SW 1271 (cell line): ENCODE results near the gene SELENOO.

Experiments
- DNase-seq, 2 experiments: peaks; one replicate each; lab custom pipeline; 2025; lab: John Stamatoyannopoulos, UW

Gene SELENOO

DNA sequence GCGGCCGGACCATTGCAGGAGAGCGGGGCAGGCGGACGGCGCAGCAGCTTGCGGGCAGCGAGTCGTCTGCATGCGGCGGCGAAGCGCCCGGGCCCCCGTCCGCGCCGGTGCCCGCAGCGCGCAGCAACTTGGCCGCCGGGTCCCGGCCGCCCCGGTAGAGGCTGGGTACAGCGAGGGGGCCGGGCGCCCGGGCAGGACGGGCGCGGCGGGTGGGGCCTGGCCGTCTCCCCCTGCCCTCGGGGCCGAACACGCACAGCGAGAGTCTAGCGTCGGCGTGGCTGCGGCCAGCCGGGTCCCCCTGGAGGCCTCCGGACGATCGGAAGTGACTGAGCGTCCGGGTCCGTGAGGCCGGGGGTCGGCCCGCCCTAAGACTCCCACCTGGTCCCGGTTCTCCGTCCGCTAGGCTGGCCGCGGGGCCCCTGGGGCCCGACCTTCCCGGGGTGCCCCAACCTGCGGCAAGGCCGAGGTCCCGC is 15.9 kb upstream of the SELENOO start:
- DNase-seq, result no peak

DNA sequence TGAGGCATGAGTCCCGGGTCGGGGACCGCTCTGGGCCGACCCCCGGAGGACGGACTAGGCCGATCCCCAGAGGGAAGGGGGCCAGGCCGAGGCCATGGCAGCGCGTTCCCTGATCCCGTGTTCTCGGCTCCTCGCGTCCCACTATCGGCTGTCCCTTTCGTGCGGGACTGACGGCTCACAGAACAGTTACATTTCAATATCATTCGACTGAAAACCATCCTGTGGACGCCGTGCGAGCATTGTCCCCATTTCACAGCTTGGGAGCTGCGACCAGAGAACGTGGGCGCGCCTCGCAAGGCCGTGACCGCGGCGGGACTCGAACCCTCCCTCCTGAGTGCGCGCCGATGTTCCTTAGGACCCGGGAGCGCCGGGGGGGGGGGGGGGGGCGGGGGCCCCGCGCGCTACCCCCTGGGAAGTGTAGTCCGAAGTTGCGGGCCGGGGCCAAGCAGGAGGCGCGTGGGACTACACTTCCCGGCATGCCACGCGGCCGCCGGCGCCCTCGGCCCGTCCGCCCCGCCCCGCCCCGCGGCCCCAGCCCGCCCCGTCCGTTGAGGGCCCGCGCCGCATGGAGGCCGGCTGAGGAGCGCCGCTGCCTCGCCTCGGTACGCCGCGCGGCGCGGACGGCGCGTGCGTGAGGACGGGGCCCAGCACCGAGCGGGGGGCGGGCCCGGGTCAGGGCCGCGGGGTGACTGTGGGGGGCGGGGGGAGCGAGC is 15.3 kb upstream of the SELENOO start, which contains the start of gene TRABD:
Gene TRABD, plus strand, starts transcription at position 539 of the 713 bp plus-strand sequence. CDS start 7,148 bp downstream, outside the sequence.
- DNase-seq, result peak; percentile 31 to 73

DNA sequence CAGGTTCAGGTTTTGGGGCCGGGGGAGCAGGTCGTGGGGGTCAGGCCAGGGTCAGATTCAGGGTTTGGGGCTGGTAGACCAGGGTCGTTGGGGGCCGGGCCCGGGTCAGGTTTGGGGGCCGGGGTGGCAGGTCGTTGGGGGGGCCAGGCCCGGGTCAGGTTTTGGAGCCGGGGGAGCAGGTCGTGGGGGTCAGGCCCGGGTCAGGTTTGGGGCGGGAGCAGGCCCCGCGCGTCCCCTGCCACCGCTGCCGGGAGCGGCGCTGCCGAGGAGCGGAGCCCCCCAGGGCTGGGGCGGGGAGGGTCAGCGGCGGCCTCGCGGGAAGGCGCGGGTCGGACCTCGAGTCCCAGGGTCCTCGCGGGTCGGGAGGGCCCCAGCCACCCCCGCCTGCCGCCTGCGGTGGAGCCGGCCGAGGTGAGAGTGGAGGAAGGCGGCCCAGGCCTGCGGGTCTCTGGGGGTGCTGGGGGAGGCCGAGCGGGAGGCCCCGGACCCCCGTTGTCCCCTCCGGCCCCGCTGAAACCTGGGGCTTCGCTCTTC is 14.6 kb upstream of the SELENOO start:
- DNase-seq, result no peak

- no peak for DNase-seq
Observed at GRCh38 chr22:50186761-50187523, 13.9 kb upstream of the SELENOO start.

DNA sequence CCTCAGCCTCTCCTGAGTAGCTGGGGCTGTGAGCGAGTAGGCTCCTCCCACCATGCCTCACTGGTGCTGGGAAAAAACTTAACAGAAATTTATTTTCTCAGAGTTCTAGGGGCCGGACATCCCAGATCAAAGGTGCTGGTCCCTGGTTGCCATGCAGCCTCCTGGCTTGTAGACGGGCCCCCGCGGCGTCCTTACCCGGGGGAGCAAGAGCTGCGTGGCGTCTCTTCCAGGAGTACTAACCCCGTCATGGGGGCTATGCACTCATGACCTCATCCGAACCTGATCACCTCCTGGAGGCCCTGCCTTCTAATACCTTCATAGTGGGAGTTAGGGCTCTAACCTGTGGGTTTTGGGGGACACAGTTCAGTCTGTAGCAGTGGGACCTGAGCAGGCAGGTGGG is 12.5 kb upstream of the SELENOO start:
- DNase-seq, result no peak

GRCh38 chr22:50189184-50189848 is 11.5 kb upstream of the SELENOO start:
- DNase-seq, result no peak

- DNase-seq, result no peak
Observed at GRCh38 chr22:50189849-50190181, 11.0 kb upstream of the SELENOO start.

GRCh38 chr22:50190182-50190940 is 10.4 kb upstream of the SELENOO start:
- DNase-seq, result no peak

DNA sequence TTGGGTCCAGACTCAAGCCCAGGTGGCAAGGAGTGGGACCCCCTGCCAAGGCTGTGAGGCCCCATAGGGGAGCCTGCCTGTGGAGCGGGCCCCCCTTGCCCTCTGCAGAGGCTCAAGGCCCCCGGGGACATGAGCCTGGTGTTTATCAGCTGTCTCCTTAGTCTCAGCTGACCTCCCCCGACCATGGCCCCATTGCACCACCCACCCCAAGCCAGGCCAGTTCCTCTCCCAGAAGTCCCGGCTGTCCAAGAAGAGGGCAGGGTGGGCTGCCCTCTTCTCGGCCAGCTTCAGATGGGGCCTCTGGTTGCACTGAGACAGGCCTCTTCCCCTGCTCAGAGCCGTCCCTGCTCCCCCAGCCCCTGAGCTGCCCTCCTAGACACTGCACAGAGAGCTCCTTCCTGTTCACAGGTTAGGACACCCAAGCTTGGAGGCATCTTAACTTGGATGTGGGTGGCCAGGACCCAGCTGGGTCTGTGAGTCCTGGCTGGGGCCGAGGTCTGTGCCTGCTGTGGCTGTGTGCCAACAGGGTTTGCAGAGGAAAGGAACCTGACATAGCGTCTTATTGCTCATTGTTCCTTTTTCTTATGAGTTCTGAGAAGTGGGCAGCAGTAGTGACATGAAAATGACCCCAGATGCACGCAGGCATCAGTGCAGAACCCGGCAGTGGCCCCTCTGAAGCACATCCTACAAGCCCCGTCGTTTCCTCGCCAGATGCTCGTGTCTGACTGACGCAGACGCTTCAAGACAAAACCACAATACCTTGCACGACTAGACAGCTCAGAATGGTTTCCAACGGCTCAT is 9.7 kb upstream of the SELENOO start:
- DNase-seq, result no peak

DNA sequence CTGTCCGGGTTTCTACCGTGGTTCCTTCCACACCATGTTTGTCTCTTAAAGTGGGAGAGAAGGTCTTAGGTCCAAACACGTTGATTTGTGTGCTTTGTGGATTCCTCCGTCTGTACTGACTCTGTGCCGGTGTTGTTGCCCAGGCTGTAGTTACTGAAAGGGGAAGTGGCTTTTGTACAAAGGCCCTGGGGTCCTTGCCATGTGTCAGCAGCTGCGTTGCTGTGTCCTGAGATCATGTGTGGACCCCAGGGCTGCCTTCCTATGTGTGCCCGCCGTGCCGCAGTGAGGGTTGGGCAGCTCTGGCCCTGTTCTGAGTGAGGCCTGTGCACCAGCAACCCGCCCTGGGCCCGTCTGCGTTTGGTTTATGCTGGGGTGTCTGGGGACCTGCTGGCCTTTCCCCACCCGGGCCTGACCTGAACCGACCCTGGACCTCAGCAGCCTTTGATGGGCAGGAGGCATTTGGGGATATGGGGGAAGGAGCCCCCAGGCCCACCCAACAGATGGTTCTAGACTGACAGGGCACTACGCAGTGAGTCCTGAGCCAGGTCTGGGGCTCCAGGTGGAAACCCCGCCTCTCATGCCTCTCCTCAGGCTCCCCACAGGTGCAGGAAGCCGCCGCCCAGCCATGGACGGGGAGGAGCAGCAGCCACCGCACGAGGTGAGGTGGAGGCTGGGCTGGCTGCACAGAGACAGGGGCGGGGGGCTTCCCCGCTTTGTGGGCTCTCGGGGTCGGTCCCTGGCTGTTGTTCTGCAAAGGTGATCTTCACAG is 8.2 kb upstream of the SELENOO start:
- DNase-seq, result no peak

- no peak for DNase-seq
Observed at GRCh38 chr22:50193621-50194020, 7.2 kb upstream of the SELENOO start.

GRCh38 chr22:50194037-50194805 is 6.6 kb upstream of the SELENOO start:
- DNase-seq, result no peak

DNA sequence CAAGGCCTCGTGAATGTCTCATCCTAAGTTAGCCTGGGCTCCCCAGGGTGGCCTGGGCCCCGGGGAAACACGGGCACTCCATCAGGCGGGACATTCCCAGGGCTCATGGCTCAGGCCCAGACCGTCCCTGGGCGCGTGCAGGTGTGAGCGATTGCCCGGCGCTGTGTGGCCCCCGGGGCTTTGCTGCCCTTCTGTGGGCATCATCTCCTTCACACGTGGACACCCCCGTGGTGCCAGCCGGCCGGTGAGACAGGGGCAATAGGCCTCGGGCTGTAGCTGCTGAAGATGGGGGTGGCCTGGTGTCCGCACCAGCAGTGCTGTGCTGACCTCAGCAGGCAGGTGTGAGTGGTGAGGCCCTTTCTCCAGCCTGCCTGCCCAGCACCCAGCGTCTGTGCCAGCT is 4.6 kb upstream of the SELENOO start:
- no peak for DNase-seq

- DNase-seq, result no peak
Observed at GRCh38 chr22:50197000-50197800, 3.6 kb upstream of the SELENOO start.

GRCh38 chr22:50197856-50198623 is 2.8 kb upstream of the SELENOO start:
- DNase-seq, result no peak

DNA sequence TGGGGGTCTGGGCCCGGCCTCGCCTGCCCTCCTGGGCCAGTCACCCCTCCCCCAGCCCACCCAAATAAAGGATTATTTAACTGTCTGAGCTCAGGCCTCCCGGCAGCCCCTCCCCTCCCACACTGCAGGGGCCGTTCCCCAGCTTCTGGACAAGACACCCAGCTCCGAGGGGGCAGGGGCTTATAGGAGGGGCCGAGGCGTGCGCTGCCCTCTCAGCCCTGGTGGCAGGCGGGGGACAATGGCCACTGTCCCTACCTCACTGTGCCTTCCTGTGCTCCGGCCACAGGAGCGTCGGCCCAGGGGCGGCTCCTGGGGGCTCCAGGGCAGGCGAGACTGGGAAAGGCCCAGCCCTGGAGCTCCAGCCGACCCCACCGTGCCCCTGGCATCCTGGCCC is 2.2 kb upstream of the SELENOO start:
- no peak for DNase-seq

GRCh38 chr22:50199251-50199721 is 1.5 kb upstream of the SELENOO start:
- no peak for DNase-seq
